ENCODE results near the gene NLRX1. TPM values are rescaled to one million over a fixed set of nuclear protein-coding genes. Genes with fewer than 3 reads are reported as not detected.
A peak's percentile ranks its signal among the peaks of the same experiment; 100 is the strongest.

Gene NLRX1
- total RNA-seq, 1 donor from 2014 or later = 9.3 TPM

DNA sequence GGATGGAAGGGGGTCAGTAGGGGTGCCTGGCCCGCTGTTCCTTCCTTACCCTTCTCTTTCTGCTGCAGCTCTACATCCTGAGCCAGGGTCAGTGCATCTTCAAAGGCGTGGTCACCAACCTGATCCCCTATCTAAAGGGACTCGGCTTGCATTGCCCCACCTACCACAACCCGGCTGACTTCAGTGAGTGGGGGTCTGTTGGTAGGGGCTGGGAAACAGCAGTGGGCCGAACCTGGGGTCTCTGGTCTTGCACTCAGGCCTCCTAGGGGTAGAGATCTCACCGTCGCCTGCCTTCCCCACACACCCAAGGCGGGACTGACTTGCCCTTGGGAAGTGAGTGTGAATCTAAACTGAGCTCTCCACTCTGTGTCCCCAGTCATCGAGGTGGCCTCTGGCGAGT is 12.0 kb upstream of the NLRX1 start:
- no peak for DNase-seq (ENCODE audit: low read depth, low spot score)
- H3K36me3 Mint-ChIP-seq (ENCODE audit: low read depth) = no peaks in the 10 kb centered on the region
- H3K27ac Mint-ChIP-seq (ENCODE audit: unreplicated experiment) = no peak overlapping the region
- H3K27me3 Mint-ChIP-seq (ENCODE audit: low read depth) = peaks cover 15% of the 10 kb centered on the region
- H3K4me3 Mint-ChIP-seq = no peak overlapping the region
- H3K9me3 Mint-ChIP-seq = no peaks in the 10 kb centered on the region
- TF ChIP-seq CTCF (conservative IDR thresholded peaks at IDR 0.05) = no peak
- H3K4me1 Mint-ChIP-seq = no peaks in the 10 kb centered on the region

- Mint-ChIP-seq H3K27me3 (ENCODE audit: low read depth) (peaks cover 12% of the 10 kb centered on the region), H3K4me3 (no peak overlapping the region), H3K9me3 (no peaks in the 10 kb centered on the region), H3K36me3 (ENCODE audit: low read depth) (no peaks in the 10 kb centered on the region), H3K4me1 (no peaks in the 10 kb centered on the region), H3K27ac (ENCODE audit: unreplicated experiment) (no peak overlapping the region)
- no peak for DNase-seq (ENCODE audit: low read depth, low spot score)
- TF ChIP-seq CTCF (conservative IDR thresholded peaks at IDR 0.05) = no peak
Observed at GRCh38 chr11:119157063-119157462, 11.5 kb upstream of the NLRX1 start.

DNA sequence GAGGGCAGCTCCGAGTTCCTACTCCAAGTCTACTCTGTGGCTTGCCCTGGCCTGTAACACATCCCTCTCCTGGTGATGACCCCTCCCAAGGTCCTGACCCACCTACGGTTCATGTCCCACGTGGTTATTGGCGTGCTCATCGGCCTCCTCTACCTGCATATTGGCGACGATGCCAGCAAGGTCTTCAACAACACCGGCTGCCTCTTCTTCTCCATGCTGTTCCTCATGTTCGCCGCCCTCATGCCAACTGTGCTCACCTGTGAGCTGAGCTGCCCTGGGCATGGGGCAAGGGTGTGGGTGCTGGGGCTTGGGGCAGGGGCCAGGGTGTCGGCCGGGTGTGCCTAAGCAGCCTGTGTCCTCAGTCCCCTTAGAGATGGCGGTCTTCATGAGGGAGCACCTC is 10.1 kb upstream of the NLRX1 start:
- H3K9me3 Mint-ChIP-seq = no peaks in the 10 kb centered on the region

DNA sequence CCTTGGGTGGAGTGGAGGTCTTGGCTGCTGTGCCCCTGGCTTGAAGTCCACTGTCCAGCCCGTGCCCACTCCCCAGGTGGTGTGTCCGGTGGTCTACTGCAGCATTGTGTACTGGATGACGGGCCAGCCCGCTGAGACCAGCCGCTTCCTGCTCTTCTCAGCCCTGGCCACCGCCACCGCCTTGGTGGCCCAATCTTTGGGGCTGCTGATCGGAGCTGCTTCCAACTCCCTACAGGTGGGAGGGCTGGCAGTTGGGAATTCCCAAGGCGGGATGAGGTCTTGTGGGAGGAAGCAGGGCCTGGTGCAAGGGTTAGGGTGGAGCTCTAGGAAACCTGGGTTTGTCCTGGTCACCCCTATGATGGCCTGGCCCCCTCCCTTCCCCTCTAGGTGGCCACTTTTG is 8.4 kb upstream of the NLRX1 start:
- no peak overlapping the region for H3K4me3 Mint-ChIP-seq
- no peaks in the 10 kb centered on the region for H3K27me3 Mint-ChIP-seq (ENCODE audit: low read depth)
- no peak overlapping the region for H3K27ac Mint-ChIP-seq (ENCODE audit: unreplicated experiment)
- no peak for TF ChIP-seq CTCF (conservative IDR thresholded peaks at IDR 0.05)
- H3K9me3 Mint-ChIP-seq = no peaks in the 10 kb centered on the region
- no peak for DNase-seq (ENCODE audit: low read depth, low spot score)
- no peaks in the 10 kb centered on the region for H3K4me1 Mint-ChIP-seq
- H3K36me3 Mint-ChIP-seq (ENCODE audit: low read depth) = no peaks in the 10 kb centered on the region

More for the DNA sequence above, 10.1 kb upstream of the NLRX1 start:
- peaks cover 6% of the 10 kb centered on the region for H3K27me3 Mint-ChIP-seq (ENCODE audit: low read depth)
- no peak overlapping the region for H3K4me3 Mint-ChIP-seq
- no peaks in the 10 kb centered on the region for H3K4me1 Mint-ChIP-seq
- no peak for TF ChIP-seq CTCF (conservative IDR thresholded peaks at IDR 0.05)
- H3K36me3 Mint-ChIP-seq (ENCODE audit: low read depth) = no peaks in the 10 kb centered on the region
- no peak overlapping the region for H3K27ac Mint-ChIP-seq (ENCODE audit: unreplicated experiment)
- DNase-seq (ENCODE audit: low read depth, low spot score) = no peak

DNA sequence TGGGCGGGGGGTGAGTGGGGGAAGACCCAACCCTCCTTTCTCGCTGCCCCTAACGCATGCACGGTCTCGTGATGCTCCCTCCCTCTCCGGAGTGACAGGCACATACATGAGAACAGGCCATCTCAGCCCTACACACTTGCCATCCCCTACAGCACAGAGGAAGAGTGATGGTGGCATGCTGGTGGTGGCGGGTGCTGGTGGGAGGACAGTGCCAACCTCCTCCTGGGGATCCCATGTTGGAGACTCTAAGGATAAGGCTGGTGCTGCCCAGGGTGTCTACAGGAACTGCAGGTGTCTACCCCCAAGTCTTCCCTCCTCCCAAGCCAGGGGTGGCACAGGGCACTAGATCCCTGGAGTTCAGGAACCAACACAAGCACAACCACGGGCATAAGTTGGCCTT is 6.7 kb upstream of the NLRX1 start:
- Mint-ChIP-seq H3K36me3 (ENCODE audit: low read depth) (no peaks in the 10 kb centered on the region), H3K27me3 (ENCODE audit: low read depth) (no peaks in the 10 kb centered on the region), H3K27ac (ENCODE audit: unreplicated experiment) (peak overlapping the region; percentile 43), H3K4me1 (no peaks in the 10 kb centered on the region), H3K9me3 (no peaks in the 10 kb centered on the region), H3K4me3 (no peak overlapping the region)
- TF ChIP-seq CTCF (conservative IDR thresholded peaks at IDR 0.05) = no peak
- no peak for DNase-seq (ENCODE audit: low read depth, low spot score)

Measured in neural crest cell (in vitro differentiated cells).